Measurements from ENCODE around the gene CACNA2D3.
A peak's percentile ranks its signal among the peaks of the same experiment; 100 is the strongest.

Gene CACNA2D3

DNA sequence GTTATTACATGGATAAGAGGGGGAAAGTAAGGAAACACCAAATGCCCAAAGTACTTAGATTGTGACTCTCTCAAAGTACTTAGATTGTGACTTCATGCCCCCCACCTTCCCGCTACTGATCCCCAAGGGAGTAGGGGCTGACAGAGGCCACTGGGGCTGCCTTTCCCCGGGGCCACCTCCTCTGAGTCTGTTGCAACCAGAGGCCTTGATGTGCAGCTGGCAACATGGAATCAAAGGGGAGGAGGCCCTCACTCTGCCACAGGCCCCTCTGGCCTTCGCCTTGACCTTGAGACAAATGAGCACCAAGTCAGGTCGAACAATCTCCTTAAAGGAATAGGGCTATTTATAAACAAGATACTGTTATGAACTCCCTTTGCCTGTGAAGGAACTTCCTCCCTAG, 743.0 kb downstream of the CACNA2D3 start:
- DNase-seq = no peak

DNA sequence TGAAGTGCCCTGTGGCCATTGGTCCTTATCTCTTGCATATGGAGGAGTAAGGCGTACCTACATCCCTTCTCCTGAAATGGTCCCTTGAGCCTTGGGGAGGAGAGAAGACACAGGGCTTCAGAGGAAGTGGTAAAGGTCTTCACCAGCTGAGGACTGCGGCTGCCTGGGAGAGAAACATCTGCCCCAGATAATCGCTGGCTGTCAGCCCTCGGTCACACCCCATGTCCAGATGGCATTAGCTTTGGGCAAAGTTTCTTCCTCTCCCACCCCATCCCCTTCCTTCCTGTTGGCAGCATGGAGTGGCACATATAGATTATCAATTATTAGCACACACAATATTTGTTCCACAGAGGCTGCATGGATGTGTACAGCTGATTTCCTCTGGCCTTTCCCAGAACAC, 743.9 kb downstream of the CACNA2D3 start:
- no peak for DNase-seq

- no peak for DNase-seq
Measured at GRCh38 chr3:54870423-54870822, 748.1 kb downstream of the CACNA2D3 start.

GRCh38 chr3:54871867-54872266, 749.5 kb downstream of the CACNA2D3 start:
- DNase-seq = no peak

DNA sequence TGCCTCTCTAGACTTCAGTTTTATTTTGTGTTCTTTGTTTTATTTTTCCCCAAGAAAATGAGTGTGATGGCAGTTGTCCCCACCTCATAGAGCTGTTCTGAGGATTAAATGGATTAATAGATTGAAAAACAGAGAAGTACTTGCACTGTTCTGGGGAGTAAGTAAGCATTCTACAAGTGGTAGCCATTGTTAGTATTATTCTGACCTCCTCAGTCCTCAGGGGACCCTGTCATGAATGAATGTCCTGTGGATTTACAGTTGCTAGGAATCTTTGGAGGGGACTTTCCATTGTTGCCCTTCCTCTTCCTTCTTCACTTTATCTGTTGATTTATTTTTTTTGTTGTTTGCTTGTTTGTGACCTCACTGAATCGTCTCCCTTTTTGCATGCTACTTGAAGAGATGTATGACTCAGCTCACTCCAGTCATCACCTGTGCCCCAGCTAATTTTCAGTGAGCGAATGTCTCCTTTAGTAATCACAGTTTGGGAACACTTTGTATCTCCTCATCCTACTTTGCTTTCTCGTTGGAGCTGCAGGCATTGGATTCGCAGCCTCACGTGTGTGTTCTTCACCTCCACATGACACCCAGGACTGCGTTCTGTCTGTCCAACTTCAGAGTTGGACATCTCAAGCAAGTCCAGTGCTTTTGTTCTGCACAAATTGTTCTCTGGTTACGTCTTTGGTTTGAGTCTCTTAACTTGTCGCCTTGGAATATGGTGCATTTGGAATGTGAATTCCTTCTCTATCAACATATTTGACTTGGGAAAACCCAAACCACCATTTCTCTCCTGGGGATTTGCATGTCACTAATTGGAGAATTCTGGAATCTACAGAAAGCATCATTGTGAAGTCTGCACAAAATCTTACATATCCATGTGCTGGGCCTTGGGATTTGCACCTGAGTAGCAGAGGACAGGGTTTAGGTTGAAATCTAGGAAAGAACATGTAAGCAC, 751.0 kb downstream of the CACNA2D3 start:
- no peak for DNase-seq

GRCh38 chr3:54874816-54875556, 752.6 kb downstream of the CACNA2D3 start:
- DNase-seq = no peak

- peak; percentile 36 for DNase-seq
Measured at GRCh38 chr3:54875596-54876268, 753.4 kb downstream of the CACNA2D3 start.

DNA sequence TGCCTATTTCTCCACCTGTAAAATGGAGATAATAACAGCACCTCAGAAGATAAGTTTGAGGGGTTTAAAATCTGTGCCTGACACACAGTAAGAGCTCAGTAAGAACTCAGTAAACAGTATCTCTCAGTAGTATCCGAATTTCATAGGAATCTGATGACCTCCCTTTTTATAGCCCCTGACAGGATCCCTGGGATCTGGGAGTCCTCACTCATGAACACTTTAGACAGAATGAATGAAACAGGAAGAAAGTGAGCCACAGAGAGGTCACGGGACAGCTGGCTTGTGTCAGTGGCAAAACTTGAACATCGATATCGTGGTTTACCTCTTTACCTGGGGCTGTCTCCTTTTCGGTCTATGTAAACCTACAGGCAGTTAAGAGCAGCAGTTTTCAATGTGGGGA, 754.3 kb downstream of the CACNA2D3 start:
- no peak for DNase-seq

GRCh38 chr3:54877730-54878129, 755.4 kb downstream of the CACNA2D3 start:
- DNase-seq = no peak

DNA sequence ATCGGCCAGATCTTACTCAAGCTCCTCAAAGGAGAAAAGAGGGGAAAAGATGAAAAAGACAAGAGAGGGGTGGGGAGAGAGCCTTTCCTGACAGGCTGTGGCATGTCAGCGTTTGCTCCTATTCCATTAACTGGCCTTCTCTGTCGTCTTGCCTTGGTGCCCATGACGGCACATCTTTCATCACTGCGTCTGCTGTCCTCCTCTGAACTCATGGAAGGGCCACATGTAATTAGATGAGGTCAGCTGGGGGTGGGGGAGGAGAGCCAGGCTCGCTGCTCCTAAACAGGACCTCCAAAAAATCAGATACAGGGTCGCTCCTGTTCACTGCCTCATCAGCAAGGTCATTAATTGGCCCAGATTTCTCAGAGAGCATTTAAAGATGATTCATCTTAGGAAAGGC, 755.8 kb downstream of the CACNA2D3 start:
- DNase-seq = no peak

- no peak for DNase-seq
Measured at GRCh38 chr3:54882129-54882833, 759.9 kb downstream of the CACNA2D3 start.

GRCh38 chr3:54888162-54888561, 765.8 kb downstream of the CACNA2D3 start:
- DNase-seq = no peak

- DNase-seq = no peak
Measured at GRCh38 chr3:54888873-54889272, 766.5 kb downstream of the CACNA2D3 start.

- no peak for DNase-seq
Measured at GRCh38 chr3:54889731-54890130, 767.4 kb downstream of the CACNA2D3 start.

- no peak for DNase-seq
Measured at GRCh38 chr3:54891540-54891897, 769.2 kb downstream of the CACNA2D3 start.

DNA sequence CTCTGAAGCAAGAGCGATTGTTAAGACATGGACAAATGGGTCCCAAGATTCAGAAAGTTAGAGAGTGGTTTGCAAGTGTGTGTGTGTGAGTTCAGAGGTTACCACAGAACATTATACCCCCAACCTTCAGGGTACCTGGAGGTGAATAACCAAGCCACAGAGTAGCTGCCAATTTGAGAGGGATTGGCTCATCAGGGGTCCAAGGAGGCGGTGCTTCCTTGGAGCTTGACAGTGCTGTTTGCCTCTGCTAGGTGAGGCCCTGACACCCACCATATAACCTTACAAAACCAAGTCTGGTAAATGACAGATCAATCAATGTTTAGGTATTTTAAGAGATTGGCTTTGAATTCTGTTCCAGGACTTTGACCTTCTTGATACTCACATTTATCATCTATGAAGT, 769.8 kb downstream of the CACNA2D3 start:
- no peak for DNase-seq

DNA sequence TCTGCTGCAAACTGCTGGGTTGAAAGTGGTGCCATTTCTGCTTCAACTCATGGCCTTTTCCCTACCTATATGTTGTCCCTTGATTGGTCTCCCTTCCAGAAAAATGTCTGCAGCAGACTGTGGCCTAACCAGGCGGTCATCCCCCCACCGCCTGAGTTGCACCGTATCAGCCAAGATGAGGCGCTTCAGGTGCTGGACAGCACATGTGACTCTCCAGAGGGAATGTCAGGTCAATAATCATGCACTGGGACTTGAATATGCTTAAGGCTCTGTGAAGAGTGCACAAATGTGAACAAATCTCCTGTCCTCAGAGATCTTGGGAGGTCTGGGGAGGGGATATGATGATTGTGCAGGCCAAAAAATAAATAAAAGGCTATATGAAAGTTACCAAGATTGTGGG, 773.3 kb downstream of the CACNA2D3 start:
- no peak for DNase-seq

DNA sequence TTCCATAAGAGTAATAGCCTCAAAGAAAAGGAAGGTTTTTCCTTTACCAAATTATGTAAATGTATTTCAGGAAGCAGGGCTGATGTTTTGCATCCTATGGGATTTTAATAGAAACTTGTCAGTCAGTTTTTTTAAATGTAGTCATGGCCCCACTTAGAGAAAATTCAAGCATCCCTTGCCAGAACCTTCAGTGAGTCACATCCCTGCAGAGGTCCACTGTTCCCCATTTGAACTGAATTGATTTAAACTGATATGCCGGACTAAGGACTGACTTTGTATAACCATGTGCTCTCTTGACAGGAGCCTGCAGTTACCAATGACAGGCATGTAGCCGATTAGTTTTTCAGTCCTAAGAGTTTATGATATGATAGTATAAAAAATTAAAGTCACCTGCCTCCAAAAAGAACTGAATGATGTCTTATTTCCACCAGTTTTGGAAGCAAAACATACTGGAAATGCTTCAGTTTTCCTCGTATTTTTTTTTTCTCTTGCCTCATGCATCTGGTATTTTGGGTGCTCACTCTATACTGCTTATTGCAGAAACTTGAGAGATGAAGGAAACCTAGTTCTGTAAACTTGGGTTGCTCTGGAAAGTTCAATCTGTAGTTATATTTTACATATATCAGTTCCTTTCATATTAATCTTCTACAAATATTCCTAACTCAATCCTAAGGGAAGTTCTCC, 774.8 kb downstream of the CACNA2D3 start:
- no peak for DNase-seq

DNA sequence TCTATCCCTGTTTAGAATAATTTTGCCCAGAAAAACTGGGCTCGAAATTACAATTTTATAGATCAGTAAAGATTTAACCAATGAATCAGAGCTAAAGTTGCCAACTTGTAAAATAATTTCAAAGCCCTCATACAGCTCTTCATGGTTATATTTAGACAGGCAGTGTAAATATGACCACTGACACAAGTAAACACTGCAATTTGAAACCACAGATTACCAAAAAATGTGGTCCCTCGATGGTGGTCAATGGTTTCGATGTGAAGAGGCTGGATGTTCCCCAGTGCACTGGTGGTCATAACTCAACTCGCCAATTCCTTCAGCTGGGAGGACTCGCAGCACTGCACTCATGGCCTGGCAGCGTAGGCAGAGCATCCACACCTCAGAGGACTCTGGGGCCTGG, 776.9 kb downstream of the CACNA2D3 start:
- no peak for DNase-seq

- DNase-seq = no peak
Measured at GRCh38 chr3:54900838-54901591, 778.7 kb downstream of the CACNA2D3 start.

- DNase-seq = no peak
Measured at GRCh38 chr3:54901906-54902685, 779.7 kb downstream of the CACNA2D3 start.
